GM19099 (cell line): Measurements from ENCODE around the gene KCNC1.

ENCODE experiments used
- POLR2A ChIP-seq: IDR thresholded peaks from 3 replicates; pipeline ENCODE4 v1.6.1; 2011; ENCODE audit warnings: low read depth; ENCODE audit not compliant: insufficient read length; ENCODE audit errors: extremely low read depth

Gene KCNC1

DNA sequence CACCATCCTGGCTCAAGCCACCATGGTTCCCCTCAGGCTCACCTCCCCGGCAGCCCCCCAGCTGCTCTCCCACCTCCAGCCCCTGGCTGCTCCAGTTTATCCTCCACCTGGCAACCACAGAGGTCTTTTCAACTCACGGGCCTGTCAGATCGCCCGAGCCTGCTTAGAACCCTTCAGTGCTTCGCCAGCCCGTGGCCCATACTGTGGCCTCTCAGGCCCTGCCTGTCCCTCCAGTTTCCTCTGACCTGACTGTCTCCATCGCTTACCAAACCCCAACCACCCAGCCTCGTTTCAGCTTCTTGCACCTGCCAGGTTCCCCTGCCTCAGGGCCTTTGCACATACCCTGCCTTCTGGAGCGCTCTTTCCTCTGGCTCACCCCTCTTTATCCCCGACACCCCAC lies 6.9 kb downstream of the KCNC1 start:
- TF ChIP-seq POLR2A, result no peak

DNA sequence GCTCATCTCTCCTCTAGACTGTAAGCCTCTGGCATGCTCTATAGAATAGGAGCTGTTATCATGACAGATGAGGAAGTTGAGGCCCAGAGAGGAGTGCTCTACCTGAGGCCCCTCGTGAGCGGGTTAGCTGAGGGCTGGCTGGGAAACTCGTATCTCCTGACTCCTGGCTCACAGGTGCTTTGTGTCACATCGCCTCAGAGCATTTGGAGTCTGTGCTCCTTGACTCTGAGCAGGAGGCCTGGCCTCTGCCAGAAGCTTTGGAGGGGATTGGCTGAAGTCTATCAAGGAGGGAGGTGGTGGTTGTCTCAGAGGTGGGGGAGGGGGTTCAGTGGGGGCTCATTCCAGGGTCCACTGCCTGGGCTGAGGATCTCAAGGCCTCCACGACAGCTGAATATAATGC lies 7.4 kb downstream of the KCNC1 start:
- TF ChIP-seq POLR2A, result no peak

DNA sequence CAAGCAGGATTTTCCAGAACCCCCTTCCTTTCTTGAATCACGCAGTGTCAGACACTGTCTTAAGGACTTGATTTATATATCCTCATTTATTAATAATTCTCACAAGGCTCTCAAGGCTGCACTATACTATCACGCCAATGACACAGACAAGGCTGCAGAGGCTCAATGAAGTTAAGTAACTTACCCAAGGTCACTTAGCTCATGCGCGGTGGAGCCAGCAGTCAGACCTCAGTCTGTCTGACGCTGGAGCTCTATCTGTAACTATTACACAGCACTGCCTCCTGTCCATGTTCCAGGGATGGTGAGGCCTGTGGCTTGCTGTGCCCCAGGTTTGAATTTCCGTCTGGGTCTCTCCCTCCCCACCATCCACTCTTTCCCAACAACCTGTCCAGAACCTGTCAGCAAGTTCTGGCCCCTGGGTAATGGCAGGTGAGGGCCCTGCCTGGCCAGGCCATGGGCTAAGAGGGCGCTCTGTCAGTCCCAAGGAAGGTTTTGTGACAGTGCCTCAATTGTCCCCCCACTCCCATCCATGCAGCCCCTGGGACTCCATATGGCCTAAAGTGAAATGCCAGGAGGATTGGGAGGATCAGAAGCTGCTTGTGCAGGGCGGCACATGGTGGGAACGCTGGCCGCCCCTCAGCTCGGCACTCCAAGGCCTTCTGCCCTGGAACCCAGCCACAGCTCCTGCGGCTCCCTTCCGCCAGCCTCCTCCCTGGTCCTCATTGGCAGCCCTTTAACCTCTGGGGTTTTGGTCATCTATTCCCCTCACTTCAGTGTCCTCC lies 8.6 kb downstream of the KCNC1 start:
- no peak for TF ChIP-seq POLR2A

DNA sequence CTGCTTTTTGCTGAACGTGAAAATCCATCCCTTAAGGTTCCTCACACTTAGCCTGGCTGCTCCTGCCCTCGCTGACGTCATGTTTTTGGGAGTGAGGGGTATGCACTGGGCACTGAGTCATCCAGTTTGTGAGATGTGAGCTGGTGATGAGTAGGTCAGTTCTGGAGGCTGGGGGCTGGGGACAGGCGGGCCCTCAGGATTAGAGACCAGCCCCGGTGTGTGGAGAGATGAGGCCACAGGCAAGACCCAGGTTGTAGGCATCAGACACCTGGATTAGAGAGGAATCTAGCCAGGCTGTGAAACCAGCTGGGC lies 9.2 kb downstream of the KCNC1 start:
- no peak for TF ChIP-seq POLR2A

DNA sequence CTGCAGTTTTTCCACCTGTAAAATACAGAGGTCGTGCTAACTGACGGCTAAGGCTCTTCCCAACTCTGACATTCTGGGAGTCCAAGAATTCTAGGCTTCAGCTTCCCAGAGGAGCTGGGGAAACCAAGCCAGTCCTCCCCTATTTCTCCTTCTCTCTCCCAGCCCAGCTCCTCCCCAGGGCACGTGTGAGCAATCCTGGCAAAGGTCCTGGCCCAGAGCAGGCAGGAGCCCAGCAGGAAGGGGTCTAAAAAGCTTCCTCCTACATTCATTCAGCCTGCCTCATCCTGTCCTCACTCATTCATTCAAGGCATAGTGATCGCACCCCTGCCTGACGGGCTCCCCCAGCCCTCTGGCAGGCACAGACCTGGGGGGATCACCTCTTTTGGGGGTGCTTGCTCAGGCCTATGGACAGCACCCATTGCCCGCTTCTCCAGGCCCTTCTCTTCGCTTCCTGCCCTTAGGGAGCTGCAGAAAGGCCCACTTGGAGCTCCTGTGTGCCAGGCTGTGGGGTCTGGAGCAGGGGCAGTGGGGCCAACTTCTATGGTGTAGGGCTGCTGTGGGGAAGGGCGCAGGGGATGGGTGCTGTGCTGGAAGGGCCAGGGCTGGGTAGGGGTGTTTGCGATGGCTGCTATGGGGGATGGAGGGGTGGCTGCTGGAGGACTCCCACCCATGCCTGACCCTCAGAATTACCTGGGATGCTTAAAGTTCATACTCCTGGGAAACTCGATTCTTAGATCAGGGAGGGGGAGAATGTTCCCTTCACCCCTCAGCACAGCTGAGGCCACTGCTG lies 9.8 kb downstream of the KCNC1 start:
- TF ChIP-seq POLR2A, result no peak

DNA sequence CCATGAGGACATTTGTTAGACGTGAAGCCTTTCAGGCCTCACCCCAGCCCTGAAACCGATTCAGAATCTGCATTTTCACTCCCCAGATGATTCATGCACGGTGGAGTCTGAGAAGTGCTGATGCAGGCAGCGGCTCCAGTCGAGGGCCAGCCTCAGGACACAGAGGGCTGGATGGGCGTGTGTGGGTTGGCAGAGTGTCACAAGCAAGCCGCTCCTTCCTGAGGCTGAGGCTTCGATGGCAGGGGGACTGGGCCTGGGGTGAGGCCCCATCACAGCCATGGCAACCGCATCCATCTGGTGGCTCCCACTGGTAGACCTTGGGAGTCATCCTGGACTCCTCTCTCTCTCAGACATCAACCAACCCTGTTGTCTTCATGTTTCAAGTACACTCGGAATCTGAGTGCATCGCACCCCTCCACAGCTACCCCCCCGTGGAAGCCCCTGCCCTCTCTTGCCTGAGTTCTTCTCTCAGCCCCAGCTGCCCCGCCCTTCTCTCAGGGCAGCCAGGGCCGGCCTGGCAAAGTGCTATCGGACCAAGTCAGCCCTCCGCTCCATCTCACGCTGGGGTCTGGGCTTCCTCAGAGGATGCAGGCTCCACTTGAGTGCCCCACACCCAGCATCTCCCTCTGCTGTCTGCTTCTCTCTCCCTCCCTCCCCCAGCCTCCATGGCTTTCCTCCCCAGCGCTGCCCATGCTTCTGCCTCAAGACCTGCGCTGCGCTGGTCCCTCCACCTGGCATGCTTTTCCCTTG lies 10.6 kb downstream of the KCNC1 start:
- TF ChIP-seq POLR2A, result no peak

DNA sequence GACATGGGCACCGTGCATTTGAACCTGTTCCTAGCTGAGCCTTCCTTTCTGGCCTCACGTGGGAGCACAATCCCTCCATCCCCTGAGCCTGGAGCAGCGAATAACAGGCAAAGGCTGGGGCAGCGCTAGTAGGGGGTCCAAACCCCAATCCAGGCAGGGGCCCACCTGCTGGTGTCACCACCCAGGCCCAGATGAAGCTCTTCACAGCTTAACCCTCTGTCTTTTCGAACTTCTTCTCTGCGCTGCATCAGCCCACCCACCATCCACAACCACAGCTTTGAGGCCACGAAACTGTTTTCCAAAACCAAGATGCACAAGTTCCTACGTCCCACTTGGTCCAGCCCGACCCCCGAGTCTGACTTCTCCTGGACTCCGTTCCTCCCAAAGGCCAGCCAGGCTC lies 11.5 kb downstream of the KCNC1 start:
- no peak for TF ChIP-seq POLR2A

DNA sequence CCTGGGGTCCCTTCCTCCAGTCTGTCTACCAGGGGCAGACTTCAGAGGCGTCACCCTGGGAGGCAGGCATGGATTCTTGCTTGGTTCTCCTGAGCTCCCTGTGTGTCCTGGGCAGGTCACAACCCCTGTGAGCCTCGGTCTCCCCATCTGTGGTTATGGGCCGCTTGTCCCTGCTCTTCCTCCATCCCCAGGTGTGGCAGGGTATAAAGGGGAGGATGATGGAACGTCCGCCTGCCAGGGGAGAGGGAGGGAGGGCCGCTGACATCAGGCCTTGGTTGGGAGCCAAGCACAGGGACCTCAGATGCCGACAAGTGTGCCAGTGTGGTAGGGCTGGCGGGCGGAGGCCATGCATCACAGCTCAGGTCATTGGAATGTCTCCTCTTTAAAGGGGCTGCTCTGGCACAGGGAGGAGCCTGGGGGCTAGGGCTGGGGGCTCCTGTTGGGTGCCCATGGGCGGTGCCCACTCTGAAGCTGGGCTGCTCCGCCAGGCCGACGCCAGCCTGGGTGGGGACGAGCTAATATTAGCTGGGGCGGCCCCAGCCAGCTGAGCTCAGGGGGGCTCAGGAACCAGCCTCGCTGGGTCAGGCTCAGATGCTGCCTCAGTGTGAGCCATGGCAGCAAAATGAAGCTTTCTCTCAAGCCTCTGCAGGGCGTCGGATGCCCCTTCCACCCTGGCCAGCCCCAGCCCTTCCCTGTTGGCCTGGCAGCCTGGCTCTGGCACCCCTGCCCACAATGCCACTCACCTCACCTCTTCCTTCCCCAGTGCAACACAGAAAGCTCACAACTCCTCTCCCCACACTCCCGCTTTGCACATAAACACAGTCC lies 12.8 kb downstream of the KCNC1 start:
- no peak for TF ChIP-seq POLR2A

DNA sequence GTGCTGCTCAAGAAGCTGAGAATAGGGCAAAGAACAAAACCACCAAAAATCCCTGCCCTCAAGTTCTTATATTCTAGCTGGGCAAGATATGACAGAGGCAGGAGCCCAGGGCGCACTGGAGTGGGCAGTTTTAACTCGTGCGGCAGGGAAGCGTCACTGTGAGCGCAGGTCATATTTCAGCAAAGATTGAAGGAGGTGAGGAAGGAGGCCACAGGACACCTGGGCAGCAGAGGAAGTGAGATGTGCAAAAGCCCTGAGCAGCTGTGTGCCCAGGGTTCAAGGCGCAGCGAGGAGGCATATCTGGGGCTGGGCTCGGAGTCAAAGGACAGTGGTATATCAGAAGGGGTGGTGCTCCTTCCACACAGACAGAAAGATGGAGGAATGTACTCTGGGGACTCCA lies 13.5 kb downstream of the KCNC1 start:
- TF ChIP-seq POLR2A, result no peak

DNA sequence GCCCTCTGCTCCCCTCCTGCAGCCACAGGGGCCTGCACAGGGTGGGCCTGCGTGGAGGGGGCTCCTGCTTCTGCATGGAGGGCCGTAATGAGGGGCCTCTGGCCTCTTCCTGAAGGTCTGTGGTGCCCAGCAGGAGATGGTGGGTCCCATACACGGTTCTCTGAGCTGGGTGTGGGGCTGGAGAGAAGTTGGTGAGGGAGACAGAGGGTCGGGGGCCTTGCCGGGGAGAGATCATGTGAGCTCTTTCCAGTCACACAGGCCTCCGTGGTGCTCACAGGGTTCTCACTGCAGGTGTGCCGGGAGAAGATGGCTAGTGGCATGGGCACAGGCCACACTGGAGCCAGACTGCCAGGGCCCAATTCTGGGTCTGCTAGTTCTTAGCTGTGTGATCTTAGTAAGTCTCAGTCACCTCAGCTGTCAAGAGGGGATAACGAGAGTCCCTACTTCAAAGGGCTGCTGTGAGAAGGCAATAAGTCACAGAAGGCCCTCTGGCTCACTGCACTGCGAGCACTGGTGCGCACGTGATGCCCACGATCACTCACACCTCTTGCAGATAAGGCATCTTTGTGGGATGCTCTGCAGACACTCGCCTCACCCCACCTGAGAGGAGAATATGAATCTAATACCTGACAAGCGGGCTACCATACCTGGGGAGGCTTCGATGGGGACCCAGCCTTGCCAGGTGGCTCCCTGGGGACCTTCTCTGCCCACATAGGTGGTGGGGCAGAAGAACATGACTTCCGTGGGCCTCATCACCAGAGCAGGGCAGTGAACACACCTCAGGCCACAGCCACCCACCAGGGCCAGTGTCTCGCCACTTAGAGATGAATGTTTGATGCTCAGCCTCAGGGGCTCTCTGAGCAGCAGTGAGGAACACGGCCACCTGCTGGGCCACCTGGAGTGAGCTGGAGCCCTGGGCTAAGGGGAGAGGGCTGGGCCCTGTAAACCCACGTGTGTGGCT lies 14.5 kb downstream of the KCNC1 start:
- no peak for TF ChIP-seq POLR2A

DNA sequence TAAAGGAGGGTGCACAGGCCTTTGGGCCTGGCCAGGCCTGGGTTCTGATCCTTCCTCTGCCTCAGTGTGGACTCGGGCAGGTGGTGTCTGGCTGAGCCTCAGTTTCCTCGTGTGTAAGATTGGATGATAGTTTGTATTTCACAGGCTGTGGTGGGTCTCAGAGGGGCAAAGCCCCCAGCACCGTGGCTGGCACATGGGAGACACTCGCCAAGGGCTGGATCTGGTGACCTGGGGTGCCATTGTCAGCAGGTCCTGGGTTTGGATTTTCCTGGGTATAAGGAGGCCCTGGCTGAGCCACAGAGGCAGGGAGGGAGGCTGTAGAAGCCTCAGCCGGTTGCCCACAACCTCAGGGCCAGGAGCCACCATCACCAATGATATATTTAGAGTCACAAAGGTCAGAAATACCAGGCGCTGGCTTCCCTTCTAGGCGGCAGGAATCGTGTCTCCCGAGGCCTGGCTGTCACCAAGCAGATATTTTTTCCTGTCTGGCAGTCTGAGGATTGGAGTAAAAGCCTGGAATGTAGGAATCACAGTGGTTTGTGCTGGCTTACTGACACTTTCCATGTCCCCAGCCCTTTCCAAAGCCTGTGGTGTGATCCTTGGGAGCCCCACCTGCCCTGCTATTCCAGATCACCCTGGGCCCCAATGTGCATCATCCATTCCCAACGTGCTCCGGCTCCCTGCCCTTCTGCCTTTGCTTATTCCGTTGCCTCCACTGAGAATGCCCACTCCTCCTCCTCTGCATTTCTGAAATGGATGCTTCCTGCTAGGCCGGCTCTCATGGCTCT lies 15.6 kb downstream of the KCNC1 start:
- no peak for TF ChIP-seq POLR2A

DNA sequence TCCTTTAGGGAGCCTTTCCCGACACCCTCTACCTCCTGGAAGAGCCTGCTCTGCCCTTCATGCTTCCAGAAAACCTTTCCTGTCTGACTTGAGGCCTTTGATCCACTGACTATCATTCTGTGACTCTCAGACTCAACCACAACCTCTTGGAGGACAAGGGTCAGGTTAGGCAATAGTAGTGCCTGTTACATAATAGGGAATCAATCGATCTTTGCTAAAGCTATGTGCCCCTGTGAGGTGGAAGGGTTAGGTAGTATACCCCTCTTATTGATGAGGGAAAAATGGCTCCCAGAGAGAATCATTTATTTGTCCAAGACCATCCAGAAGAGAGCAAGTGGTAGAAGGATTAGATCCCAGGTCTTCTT lies 16.2 kb downstream of the KCNC1 start:
- TF ChIP-seq POLR2A, result no peak

DNA sequence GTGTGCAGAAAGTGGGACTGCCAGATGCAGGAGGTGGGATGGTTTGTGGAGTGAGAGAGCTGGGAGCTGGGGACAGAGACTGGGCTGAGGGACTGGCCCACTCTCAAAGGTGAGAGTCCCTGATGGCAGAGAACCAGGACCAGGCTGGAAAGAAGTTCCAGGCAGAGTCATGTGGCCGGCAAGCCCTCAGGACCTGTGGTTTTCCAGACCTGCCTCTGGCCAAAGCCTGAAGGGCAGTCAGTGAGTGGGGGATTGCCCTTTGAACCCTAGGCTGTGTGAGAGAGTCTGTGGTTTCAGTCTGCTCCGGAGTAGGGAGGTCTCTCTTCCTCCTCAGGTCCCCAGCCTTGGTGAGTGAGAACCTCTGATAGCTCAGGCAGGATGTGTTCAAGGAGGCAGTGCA lies 17.0 kb downstream of the KCNC1 start:
- no peak for TF ChIP-seq POLR2A
